ENCODE results near the gene ZFR2. TPM values are rescaled to one million over a fixed set of nuclear protein-coding genes. Genes with fewer than 3 reads are reported as not detected.
A peak's percentile ranks its signal among the peaks of the same experiment; 100 is the strongest.

Gene ZFR2
- total and polyA plus RNA-seq, 2 of the 8 experiments (the other 6 are each of a cell fraction or from before 2014, with no cell fraction given), result 14.5 to 28.4 TPM

GRCh38 chr19:3769494-3769893 lies 99.3 kb downstream of the ZFR2 start:
- peak overlapping the region; percentile 25; the same call in 1 of the 2 replicates for H4K8ac ChIP-seq (ENCODE audit: extremely low read depth, insufficient read depth, low read length)
- H3K23ac ChIP-seq (ENCODE audit: insufficient read length), result no peak overlapping the region
- no peak overlapping the region for H2BK12ac ChIP-seq (ENCODE audit: low read depth, low read length)
- H3K27me3 ChIP-seq (replicated peaks in 1 of 4; ENCODE audit: control insufficient read depth in 3 of 4, extremely low read depth in 1 of 4, insufficient read depth in 3 of 4, low read length in 3 of 4), result no peaks in the 10 kb centered on the region
- no peaks in the 10 kb centered on the region for H3K79me2 ChIP-seq (ENCODE audit: control insufficient read depth in 1 of 2, insufficient read depth in 2 of 2, low read length in 2 of 2)
- H4K5ac ChIP-seq (ENCODE audit: insufficient read length, low read depth, low read length), result no peak overlapping the region
- H2BK20ac ChIP-seq (ENCODE audit: low read length), result no peak overlapping the region
- H2BK120ac ChIP-seq (replicated peaks; ENCODE audit: low read depth, low read length), result no peak overlapping the region
- no peak overlapping the region for H3K18ac ChIP-seq (ENCODE audit: extremely low read depth, low read length)
- H3K56ac ChIP-seq (replicated peaks; ENCODE audit: insufficient read length, low read depth, low read length), result no peak overlapping the region
- H2BK5ac ChIP-seq (ENCODE audit: low read depth, low read length), result no peak overlapping the region
- H3K23me2 ChIP-seq (ENCODE audit: low read depth, low read length), result no peaks in the 10 kb centered on the region; the same call in 1 of the 2 replicates
- POLR2A ChIA-PET (ENCODE audit: partially characterized antibody), result interaction anchor here (0.5 to 1.2 kb wide), 5 partner anchors 9 to 216 kb away, joined by 3 to 5 read pairs (median 3); partner anchors contain the start of genes EEF2 and MATK
- H3K4me3 ChIP-seq (ENCODE audit: extremely low read depth in 1 of 4, insufficient read depth in 2 of 4, low read depth in 3 of 4, low read length in 4 of 4), result no peak overlapping the region
- H3K36me3 ChIP-seq (ENCODE audit: control insufficient read depth in 2 of 4, insufficient read depth in 4 of 4, low read length in 3 of 4), result peaks cover 0 to 8% (median 3%) of the 10 kb centered on the region in 4 experiments; a peak in 6 of 8 replicates
- 82% methylated on average over 17 of the region's 17 CpGs; no CpG with 5 or more reads in 1 of the 2 experiments for WGBS, 2 experiments (ENCODE audit: extremely low coverage in 1 of 2, insufficient coverage in 1 of 2, insufficient read length in 1 of 2, insufficient replicate concordance in 2 of 2, low coverage in 1 of 2, low lambda C conversion rate in 2 of 2, missing lambda C conversion rate in 1 of 2)
- no peak overlapping the region for H3K4me2 ChIP-seq (ENCODE audit: insufficient read depth in 1 of 2, low read depth in 2 of 2, low read length in 2 of 2)
- no peaks in the 10 kb centered on the region for H3K9me3 ChIP-seq (ENCODE audit: insufficient read depth in 2 of 2, low read depth in 1 of 2, low read length in 1 of 2)
- no peak for FAIRE-seq
- no peak overlapping the region for H3K27ac ChIP-seq (ENCODE audit: low read depth, low read length)
- no peak for TF ChIP-seq ATF2 (IDR thresholded peaks at IDR 0.05; ENCODE audit: low read length)
- TF ChIP-seq CTCF (IDR thresholded peaks at IDR 0.05; ENCODE audit: control extremely low read depth in 1 of 3, insufficient read depth in 1 of 3, low read depth in 1 of 3, low read length in 3 of 3), result peak in 1 of 3 experiments; percentile 19; a peak in 1 of 4 replicates
- no peak for TF ChIP-seq RBBP5 (IDR thresholded peaks at IDR 0.05; ENCODE audit: borderline replicate concordance, low read depth, low read length)
- no peak overlapping the region for H3K14ac ChIP-seq (ENCODE audit: insufficient read length)
- peaks cover 0 to 11% of the 10 kb centered on the region in 2 experiments for H4K20me1 ChIP-seq (replicated peaks in 1 of 2; ENCODE audit: control insufficient read depth in 1 of 2, insufficient read depth in 2 of 2, low read length in 2 of 2)
- H3K4me1 ChIP-seq (replicated peaks in 1 of 4; ENCODE audit: control insufficient read depth in 3 of 4, insufficient read depth in 4 of 4, low read length in 3 of 4), result peaks cover 0 to 7% (median 2%) of the 10 kb centered on the region in 4 experiments; a peak in 2 of 7 replicates
- H2BK15ac ChIP-seq (ENCODE audit: low read length), result no peak overlapping the region
- no peak overlapping the region for H3K9ac ChIP-seq (replicated peaks in 1 of 4; ENCODE audit: extremely low read depth in 1 of 4, low read depth in 3 of 4, low read length in 3 of 4)
- no peak overlapping the region for H3K4ac ChIP-seq (replicated peaks; ENCODE audit: insufficient read length, low read depth, low read length)
- 0 out of 2 replicates have a peak, but pooled peaks cover 3% of the 10 kb centered on the region for H3K79me1 ChIP-seq (ENCODE audit: low read depth, low read length)
- no peak overlapping the region for H2AFZ ChIP-seq (ENCODE audit: low read length)
- CTCF ChIA-PET (ENCODE audit: partially characterized antibody), result interaction anchor here (0.6 to 1.2 kb wide), 8 partner anchors 13 to 387 kb away, joined by 3 to 6 read pairs (median 4); no protein-coding TSS in a partner anchor
- H2AK5ac ChIP-seq (ENCODE audit: low read depth, low read length), result no peak overlapping the region
- no peak for DNase-seq (ENCODE audit: low read depth in 1 of 2, low spot score in 2 of 2)
- H4K91ac ChIP-seq (replicated peaks; ENCODE audit: insufficient read length, low read length), result peak overlapping the region; percentile 40

Data from H1 (cell line).